A673 (cell line): ENCODE data around the gene PARD3. TPM values are rescaled to one million over a fixed set of nuclear protein-coding genes. Genes with fewer than 3 reads are reported as not detected.

ENCODE experiments used
- BruUV-seq: library from RNA; stranded (reverse); fragments of 400-500 nt; replicated peaks from 2 replicates; lab custom pipeline; 2021; lab: Mats Ljungman, UMichigan
- CTCF ChIA-PET: fragments of 300-600 bp; sonication (Branson Sonifier 250); formaldehyde crosslinking; loops from one replicate; lab custom pipeline; 2022; ENCODE audit warnings: antibody characterized with exemption; lab: Charles Lee
- POLR2A ChIA-PET: fragments of 300-600 bp; sonication (Branson Sonifier 250); formaldehyde crosslinking; loops from one replicate; lab custom pipeline; 2022; ENCODE audit warnings: antibody characterized with exemption; ENCODE audit not compliant: low non-redundant PET; lab: Charles Lee
- DNase-seq: peaks from one replicate; pipeline ENCODE4 v3.0.0-alpha.2; 2015; ENCODE audit warnings: low spot score
- H3K27ac ChIP-seq: fragments of 200-600 bp; sonication (generic); 2 replicates; pipeline ENCODE4 v1.5.1; 2016; ENCODE audit warnings: mixed run types, low read depth, mild to moderate bottlenecking, mixed read lengths, antibody characterized with exemption, low read length; ENCODE audit not compliant: poor library complexity, severe bottlenecking
- H3K27me3 ChIP-seq: fragments of 200-600 bp; sonication (generic); replicated peaks from 2 replicates; pipeline ENCODE4 v1.6.1; 2017; ENCODE audit warnings: mixed run types, low read depth, mild to moderate bottlenecking, mixed read lengths, antibody characterized with exemption, low read length; ENCODE audit not compliant: insufficient read depth, poor library complexity
- H3K36me3 ChIP-seq: fragments of 200-600 bp; sonication (generic); 2 replicates; pipeline ENCODE4 v1.6.1; 2016; ENCODE audit warnings: mixed run types, mild to moderate bottlenecking, mixed read lengths, antibody characterized with exemption, low read length; ENCODE audit not compliant: insufficient read depth, poor library complexity, severe bottlenecking
- H3K4me1 ChIP-seq: fragments of 200-600 bp; sonication (generic); 2 replicates; pipeline ENCODE4 v1.6.1; 2017; ENCODE audit warnings: mixed run types, mild to moderate bottlenecking, mixed read lengths, antibody characterized with exemption, low read length; ENCODE audit not compliant: insufficient read depth, poor library complexity, severe bottlenecking
- H3K4me3 ChIP-seq: fragments of 200-600 bp; sonication (generic); 2 replicates; pipeline ENCODE4 v1.5.1; 2016; ENCODE audit warnings: low read depth, mixed run types, mild to moderate bottlenecking, mixed read lengths, low read length; ENCODE audit not compliant: poor library complexity, severe bottlenecking
- H3K9me3 ChIP-seq: fragments of 200-600 bp; sonication (generic); 2 replicates; pipeline ENCODE4 v1.6.1; 2016; ENCODE audit warnings: mixed run types, low read depth, mild to moderate bottlenecking, mixed read lengths, antibody characterized with exemption, low read length; ENCODE audit not compliant: poor library complexity, severe bottlenecking
- CTCF ChIP-seq: fragments of 300-800, 200-600 bp; sonication (generic); conservative IDR thresholded peaks from 2 replicates; pipeline ENCODE4 v1.5.1; 2017; ENCODE audit warnings: low read depth, mild to moderate bottlenecking, antibody characterized with exemption, low read length, moderate library complexity, mixed read lengths
- EZH2 ChIP-seq: fragments of 200-600 bp; sonication (generic); IDR thresholded peaks from 2 replicates; pipeline ENCODE4 v1.6.1; 2017; ENCODE audit warnings: borderline replicate concordance, low read depth, mild to moderate bottlenecking, mixed read lengths, antibody characterized with exemption, low read length; ENCODE audit not compliant: poor library complexity, severe bottlenecking
- intact Hi-C: fragments of 100-400 bp; cut with micrococcal nuclease; formaldehyde crosslinking; loops from one replicate; pipeline ENCODE4 v1.10.0; 2022; ENCODE audit not compliant: unreplicated experiment
- total RNA-seq: library from RNA; stranded (reverse); gene quantifications from 2 replicates; pipeline ENCODE4 v1.2.3, GENCODE V29; 2021

Gene PARD3
- total RNA-seq, 1 experiment from 2014 or later, result 28.0 TPM

- no TSS peak for BruUV-seq
- no peak overlapping the region for H3K27ac ChIP-seq
- H3K4me3 ChIP-seq, result no peak overlapping the region
- no peaks in the 10 kb centered on the region for H3K9me3 ChIP-seq
- DNase-seq, result no peak
- ChIA-PET POLR2A (no interaction called here), CTCF (no interaction called here)
- no peak for TF ChIP-seq CTCF
- no peak for TF ChIP-seq EZH2
- no peaks in the 10 kb centered on the region for H3K27me3 ChIP-seq
- H3K36me3 ChIP-seq, result no peaks in the 10 kb centered on the region
- H3K4me1 ChIP-seq, result peaks cover 10% of the 10 kb centered on the region
- intact Hi-C loops, result no loop called here
Measured at GRCh38 chr10:34166354-34166753, 648.7 kb downstream of the PARD3 start.

GRCh38 chr10:34164029-34164428 lies 651.1 kb downstream of the PARD3 start:
- H3K4me1 ChIP-seq, result peaks cover 8% of the 10 kb centered on the region
- no peak overlapping the region for H3K27ac ChIP-seq
- POLR2A ChIA-PET, result no interaction called here
- H3K4me3 ChIP-seq, result no peak overlapping the region
- CTCF ChIA-PET, result no interaction called here
- DNase-seq, result no peak
- no peaks in the 10 kb centered on the region for H3K36me3 ChIP-seq
- H3K9me3 ChIP-seq, result no peaks in the 10 kb centered on the region
- H3K27me3 ChIP-seq, result no peaks in the 10 kb centered on the region
- BruUV-seq, result no TSS peak
- intact Hi-C loops, result no loop called here
- TF ChIP-seq CTCF, result no peak
- no peak for TF ChIP-seq EZH2

- intact Hi-C loops, result no loop called here
- no peak overlapping the region for H3K27ac ChIP-seq
- peaks cover under 1% of the 10 kb centered on the region for H3K4me1 ChIP-seq
- H3K27me3 ChIP-seq, result no peaks in the 10 kb centered on the region
- no peak overlapping the region for H3K4me3 ChIP-seq
- no peaks in the 10 kb centered on the region for H3K36me3 ChIP-seq
- ChIA-PET CTCF (no interaction called here), POLR2A (no interaction called here)
- no TSS peak for BruUV-seq
- TF ChIP-seq CTCF, result no peak
- no peak for TF ChIP-seq EZH2
- DNase-seq, result no peak
- no peaks in the 10 kb centered on the region for H3K9me3 ChIP-seq
Measured at GRCh38 chr10:34163075-34163905, 651.8 kb downstream of the PARD3 start.
